OCI-LY1 (cell line): Measurements from ENCODE around the gene PPP1R9A.

Experiments
- EZH2 ChIP-seq: fragments of 200-600 bp; sonication (generic), shearing (Covaris generic); IDR thresholded peaks from 2 replicates; pipeline ENCODE4 v1.8.0; 2017; ENCODE audit warnings: borderline replicate concordance, mixed run types, mild to moderate bottlenecking, antibody characterized with exemption, low read length, moderate library complexity, mixed read lengths
- TF ChIP-seq, protein P1 (sequence below): fragments of 200-600 bp; sonication (generic), shearing (Covaris generic); IDR thresholded peaks from 2 replicates; pipeline ENCODE4 v1.5.1; 2017; ENCODE audit warnings: mild to moderate bottlenecking, antibody characterized with exemption, low read length, moderate library complexity, mixed read lengths

DNA sequence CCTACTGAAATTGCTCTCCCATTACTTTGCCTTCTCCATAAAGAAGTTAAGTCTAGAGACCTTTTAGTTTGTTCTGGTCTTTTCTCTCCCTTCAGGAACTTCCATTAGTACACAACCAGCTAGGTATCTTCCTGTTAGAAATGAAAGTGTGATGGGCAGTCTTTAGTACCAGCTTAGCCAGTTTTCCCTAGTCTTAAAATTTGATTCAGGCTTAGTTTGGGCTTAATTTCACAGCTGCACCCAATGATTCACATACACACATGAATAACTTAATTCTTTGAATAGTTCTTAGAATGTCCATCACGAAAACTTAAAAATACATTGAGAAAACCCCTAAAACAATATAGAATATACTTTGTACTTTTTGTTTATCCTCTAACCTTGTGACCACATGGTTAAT lies 2.4 kb upstream of the PPP1R9A start:
- TF ChIP-seq, protein P1, sequence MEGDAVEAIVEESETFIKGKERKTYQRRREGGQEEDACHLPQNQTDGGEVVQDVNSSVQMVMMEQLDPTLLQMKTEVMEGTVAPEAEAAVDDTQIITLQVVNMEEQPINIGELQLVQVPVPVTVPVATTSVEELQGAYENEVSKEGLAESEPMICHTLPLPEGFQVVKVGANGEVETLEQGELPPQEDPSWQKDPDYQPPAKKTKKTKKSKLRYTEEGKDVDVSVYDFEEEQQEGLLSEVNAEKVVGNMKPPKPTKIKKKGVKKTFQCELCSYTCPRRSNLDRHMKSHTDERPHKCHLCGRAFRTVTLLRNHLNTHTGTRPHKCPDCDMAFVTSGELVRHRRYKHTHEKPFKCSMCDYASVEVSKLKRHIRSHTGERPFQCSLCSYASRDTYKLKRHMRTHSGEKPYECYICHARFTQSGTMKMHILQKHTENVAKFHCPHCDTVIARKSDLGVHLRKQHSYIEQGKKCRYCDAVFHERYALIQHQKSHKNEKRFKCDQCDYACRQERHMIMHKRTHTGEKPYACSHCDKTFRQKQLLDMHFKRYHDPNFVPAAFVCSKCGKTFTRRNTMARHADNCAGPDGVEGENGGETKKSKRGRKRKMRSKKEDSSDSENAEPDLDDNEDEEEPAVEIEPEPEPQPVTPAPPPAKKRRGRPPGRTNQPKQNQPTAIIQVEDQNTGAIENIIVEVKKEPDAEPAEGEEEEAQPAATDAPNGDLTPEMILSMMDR, result no peak
- no peak for TF ChIP-seq EZH2
